NCI-H2227 (cell line): Measurements from ENCODE around the gene FAM110D.

Experiments
- DNase-seq: peaks from one replicate; lab custom pipeline; 2025; ENCODE audit not compliant: unreplicated experiment; lab: John Stamatoyannopoulos, UW

FAM110D gene

GRCh38 chr1:26161415-26162219 is 2.7 kb downstream of the FAM110D start:
- peak; percentile 75 for DNase-seq

GRCh38 chr1:26162220-26162709 is 3.4 kb downstream of the FAM110D start:
- DNase-seq, result no peak

- no peak for DNase-seq
These were observed 4.8 kb downstream of the FAM110D start for GRCh38 chr1:26163684-26164035.

- peak; percentile 71 for DNase-seq
These were observed 5.4 kb downstream of the FAM110D start for GRCh38 chr1:26164036-26164860.

GRCh38 chr1:26164861-26165842 is 6.3 kb downstream of the FAM110D start:
- DNase-seq, result no peak

GRCh38 chr1:26166719-26167281 is 7.9 kb downstream of the FAM110D start:
- DNase-seq, result no peak

GRCh38 chr1:26168410-26169197 is 9.7 kb downstream of the FAM110D start, which contains the start of gene C1orf232:
TSS of gene C1orf232 (minus strand) at chr1:26168963. CDS start at chr1:26168499, 464 bp downstream.
- DNase-seq, result peak; percentile 45

- DNase-seq, result no peak
These were observed 10.3 kb downstream of the FAM110D start for GRCh38 chr1:26169198-26169554.

- peak; percentile 93 for DNase-seq
These were observed 11.0 kb downstream of the FAM110D start, which contains the start of gene ZNF593 for GRCh38 chr1:26169669-26170471. TSS of gene ZNF593 (plus strand) at chr1:26169908. CDS start at chr1:26169984, 76 bp downstream.

GRCh38 chr1:26170472-26170821 is 11.6 kb downstream of the FAM110D start:
- no peak for DNase-seq

GRCh38 chr1:26171084-26172072 is 12.5 kb downstream of the FAM110D start, which contains the start of gene ZNF593OS:
TSS of gene ZNF593OS (minus strand) at chr1:26171832. CDS start at chr1:26171661, 171 bp downstream.
- DNase-seq, result peak; percentile 28

GRCh38 chr1:26175346-26175745 is 16.5 kb downstream of the FAM110D start:
- no peak for DNase-seq

GRCh38 chr1:26177182-26177684 is 18.4 kb downstream of the FAM110D start, which contains the start of gene CNKSR1:
TSS of gene CNKSR1 (plus strand) at chr1:26177491. CDS start at chr1:26177548, 57 bp downstream.
- DNase-seq, result no peak

GRCh38 chr1:26180010-26180506 is 21.2 kb downstream of the FAM110D start:
- no peak for DNase-seq

- DNase-seq, result no peak
These were observed 22.9 kb downstream of the FAM110D start for GRCh38 chr1:26181586-26182382.

- DNase-seq, result no peak
These were observed 23.5 kb downstream of the FAM110D start for GRCh38 chr1:26182383-26182696.
